Inflammatory macrophage treated with lipopolysaccharide for 1 hour (primary cell): ENCODE results near the gene TSSK1B.

Experiments used
- DNase-seq, 2 donors: peaks; one replicate each; pipeline ENCODE4 v3.0.0-alpha.2; 2020 to 2022

The TSSK1B gene

DNA sequence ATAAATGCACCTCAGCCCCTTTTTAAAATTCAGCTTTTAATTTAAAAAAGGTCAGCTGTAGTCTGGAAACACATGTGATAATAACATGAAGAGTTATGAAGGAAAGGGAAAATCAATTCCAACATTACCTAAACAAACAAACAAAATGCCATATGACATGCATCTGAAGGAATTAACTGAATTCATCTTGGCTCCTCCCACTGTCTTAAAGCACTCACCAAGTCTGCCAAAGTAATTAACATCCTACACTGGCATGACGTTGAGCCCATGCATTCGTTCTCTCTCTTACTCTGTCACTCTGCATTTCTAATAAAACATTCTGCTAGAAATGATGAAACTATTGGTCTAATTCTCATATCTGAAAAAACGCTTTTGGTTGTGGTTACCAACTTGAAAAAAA, 37.7 kb downstream of the TSSK1B start:
- no peak for DNase-seq

DNA sequence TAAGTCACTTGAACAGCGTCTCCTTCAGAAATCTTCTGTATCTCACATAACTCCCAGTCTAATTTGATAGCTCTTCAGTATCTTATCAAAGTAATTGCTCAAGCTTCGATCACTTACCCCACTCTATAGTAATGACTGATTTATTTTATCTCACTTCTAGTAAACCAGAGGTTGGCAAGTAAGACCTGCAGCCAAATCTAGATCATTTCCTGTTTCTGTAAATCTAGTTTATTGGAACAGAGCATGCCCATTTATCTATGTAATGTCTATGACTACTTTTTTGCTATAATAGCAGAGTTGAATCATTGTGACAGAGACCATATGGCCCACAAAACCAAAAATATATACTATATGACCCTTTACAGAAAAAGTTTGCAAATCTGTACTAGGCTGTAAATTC, 40.1 kb downstream of the TSSK1B start:
- no peak for DNase-seq

- no peak for DNase-seq
These were observed 44.6 kb downstream of the TSSK1B start for GRCh38 chr5:113390224-113390623.

DNA sequence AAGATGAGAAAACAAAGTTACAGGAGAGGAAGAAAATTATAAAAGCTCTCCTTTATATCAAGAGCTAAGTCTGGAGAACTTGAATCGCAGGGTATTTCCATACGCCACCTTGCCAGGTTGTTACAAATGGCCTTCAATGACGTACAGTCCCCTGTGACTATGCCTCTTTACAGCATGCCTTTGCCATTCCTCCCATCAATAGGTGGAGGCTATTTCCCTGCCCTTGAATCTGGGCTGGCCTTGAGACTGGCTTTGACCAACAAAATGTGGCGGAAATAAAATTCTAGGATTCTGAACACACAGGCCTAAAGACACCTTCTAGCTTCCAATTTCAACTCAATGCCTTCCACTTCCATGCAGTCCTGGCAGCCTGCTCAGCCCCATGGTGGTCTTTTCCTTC, 45.7 kb downstream of the TSSK1B start:
- no peak for DNase-seq

GRCh38 chr5:113387844-113388243, 46.9 kb downstream of the TSSK1B start:
- no peak for DNase-seq

- DNase-seq, result peak in 1 of 2 donors; percentile 10
These were observed 50.0 kb downstream of the TSSK1B start for GRCh38 chr5:113384782-113385285.

- no peak for DNase-seq
These were observed 52.1 kb downstream of the TSSK1B start for GRCh38 chr5:113382731-113383130.
